ENCODE measurements around the gene TNS1.
"Not testable (repeated sequence)": the region's sequence is repeated elsewhere in the genome, so short reads cannot be mapped to it uniquely, and the experiment has no call there.

The TNS1 gene

DNA sequence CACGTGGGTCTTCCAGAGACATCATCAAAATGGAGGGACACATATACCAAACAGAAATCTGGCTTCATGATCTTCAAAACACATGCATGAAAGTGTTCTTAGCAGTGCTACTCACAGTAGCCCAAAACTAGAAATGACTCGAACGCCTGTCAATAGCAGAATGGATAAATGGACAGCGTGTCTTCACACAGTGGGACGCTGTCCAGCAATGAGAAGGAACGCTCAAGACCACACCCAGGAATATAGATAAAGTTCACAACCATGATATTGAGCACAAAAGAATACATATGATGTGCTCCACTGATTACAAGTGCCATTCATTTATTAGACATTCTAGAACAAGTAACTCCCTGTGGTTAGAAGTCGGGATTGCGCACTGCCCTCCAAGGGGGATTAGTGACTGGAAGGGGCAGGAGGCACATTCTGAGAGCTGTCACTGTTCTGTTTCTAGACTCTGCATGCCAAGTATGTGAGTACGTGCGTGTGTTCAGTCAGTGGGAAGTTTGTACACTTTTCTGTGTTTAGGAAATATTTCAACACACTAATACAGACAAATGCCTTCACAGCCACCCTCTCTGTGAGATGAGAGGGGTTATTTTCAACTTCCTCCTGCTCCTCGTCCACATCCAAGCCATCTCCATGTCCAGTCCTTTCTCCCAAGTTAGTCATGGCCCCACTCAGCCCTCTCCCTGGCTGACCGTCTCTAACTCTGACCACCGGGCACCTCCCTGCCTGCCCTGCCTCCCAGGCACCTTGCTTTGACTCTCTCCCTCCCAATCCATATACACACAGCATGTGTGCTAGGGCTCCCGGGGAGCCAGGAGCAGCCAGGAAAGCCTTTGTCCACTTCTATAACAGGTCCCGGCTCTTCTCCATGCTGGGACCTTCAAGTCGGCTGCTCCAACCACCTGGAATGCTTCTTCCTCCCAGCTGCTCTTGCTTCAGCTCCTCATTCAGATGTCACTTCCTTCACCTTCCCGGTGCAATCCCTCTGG lies 26.9 kb upstream of the TNS1 start:
- DNase-seq (ENCODE audit: low read depth) = no peak

DNA sequence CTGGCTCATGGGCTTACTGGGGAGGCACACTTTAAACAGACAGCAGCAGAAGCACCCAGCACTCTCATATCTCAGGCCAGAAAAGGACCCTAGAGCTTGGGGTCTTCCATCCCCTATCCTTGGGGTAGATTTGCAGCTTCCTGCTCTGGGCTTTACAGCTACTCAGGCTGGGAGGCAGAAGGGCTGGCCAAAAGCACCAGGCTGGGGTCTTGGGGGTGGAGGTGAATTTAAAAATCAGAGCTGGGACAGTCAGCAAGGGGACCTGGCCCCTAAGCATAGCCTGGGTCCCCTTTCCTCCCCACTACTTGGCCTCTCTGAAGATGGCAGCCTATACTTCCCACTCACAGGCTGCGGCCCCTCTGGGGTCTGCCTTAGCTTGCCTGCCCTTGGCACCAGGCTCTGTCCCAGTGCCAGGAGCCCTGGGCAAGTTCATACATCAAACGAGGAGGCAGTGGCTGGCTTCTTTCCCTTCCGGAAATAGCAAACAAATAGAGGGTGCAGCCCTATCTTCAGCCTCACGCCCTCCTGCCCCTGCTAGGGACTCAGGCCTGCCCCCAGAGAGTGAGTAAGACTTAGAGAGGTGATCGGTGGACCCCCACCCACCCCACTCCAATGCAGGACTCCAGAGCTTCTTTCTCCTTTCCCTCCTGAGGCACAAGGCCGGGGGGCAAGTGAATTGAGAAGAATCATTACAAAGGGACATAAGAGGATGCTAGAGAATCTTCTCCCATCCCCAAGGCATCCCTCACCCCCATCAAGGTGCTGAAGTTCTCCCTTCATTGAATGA lies 26.0 kb upstream of the TNS1 start:
- DNase-seq (ENCODE audit: low read depth) = no peak

DNA sequence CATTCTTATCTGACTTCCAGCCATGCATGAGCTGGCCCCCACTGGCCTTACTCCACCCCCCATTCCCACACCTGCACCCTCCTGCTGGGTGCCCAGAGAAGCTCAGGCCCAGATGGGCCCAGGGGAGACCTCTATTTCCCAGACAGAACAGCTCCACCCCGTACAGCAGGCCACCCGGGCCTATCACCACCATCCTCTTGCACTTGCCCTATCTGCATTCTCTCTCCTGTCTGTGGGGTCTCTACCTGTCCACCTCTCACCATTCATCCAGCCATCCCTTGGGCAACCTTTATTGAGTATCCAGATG lies 25.3 kb upstream of the TNS1 start:
- no peak for DNase-seq (ENCODE audit: low read depth)

DNA sequence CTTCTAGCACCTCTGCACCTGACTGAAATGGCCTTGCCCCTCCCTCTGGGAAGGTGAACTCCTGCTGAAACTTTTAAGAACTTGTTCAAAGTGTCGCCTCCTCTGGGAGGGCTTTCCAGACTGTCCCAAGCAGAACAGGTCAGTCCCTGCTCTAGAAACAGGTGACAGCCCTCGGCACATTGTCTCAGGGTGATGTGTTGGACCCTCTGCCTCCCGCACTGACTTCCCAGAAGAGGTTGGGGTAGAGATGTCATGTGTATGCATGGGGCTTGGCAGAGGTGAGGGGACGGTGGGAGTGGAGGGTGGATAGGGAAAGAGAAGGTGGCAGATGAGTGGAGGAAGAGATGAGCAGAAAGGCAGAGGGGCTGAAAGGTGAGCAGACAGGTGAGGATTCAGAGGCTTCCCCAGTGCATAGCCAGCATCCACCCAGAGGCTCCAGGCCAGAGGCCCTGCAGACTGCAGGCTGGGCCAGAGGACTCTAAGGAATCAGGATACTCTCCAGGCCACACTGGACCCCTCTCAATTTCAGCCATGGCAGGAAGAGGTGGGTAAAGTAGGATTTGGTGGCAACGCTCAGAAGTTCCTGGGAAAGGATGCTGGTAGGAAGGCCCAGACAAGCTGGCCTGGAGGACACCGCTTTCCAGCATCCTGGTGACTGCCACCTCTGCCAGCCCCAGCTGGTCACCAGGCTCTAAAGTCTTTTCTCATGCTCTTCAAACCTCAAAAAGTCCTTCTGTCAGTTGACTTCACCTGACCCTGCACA lies 24.8 kb upstream of the TNS1 start:
- no peak for DNase-seq (ENCODE audit: low read depth)

DNA sequence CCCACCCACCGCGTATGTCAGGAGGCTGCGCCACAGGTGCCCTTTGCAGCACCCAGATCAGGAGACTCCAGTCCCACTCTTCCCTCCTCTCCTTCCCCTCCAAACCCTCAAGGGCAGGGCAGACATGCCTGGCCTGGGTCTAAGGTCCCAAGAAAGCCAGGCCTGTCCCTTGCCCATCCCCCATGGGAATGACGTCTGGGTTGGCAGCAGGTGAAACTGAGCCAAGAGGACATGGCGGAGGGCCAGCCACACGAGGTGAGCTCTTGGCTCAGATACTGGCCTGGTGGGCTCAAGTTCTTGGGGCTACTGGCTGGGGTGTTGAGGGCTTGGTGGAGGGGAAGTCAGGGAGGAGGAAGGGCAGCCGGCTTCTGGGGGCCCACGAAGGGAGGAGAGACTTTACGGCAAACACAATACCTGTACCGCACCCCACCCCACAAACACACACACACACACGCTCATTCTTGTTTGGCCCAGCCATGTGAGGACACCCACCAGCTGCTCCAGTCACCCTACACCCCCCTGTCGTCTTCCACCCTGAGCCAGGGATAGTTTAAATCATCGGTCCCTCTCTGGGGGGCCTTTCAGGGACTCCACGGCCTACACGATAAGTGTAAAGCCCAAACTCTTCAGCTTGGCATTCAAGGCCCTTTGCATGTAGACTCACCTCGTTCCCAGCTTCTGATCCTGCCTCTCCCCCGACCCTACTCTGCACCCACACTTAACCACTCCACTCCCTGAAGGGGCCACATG lies 24.1 kb upstream of the TNS1 start:
- DNase-seq (ENCODE audit: low read depth) = no peak

DNA sequence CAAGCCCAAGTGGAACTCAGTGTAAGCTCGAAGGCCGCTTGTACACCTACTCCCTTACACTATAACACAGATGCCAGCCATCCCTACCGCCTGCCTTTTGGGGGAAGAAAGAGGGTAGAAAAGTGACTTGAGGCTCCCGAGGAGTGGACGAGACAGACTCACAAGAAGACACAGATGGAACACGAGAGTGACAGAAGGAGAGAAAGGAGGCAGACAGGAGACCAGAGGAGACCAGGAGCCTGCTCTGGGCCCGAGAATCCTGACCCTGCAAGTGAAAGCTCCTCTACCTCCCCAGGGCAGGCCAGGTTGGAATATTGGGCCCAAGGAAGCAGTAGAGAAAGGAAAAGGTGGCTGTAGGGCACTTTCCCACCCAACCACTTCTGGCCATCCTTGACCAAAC lies 23.4 kb upstream of the TNS1 start:
- no peak for DNase-seq (ENCODE audit: low read depth)

DNA sequence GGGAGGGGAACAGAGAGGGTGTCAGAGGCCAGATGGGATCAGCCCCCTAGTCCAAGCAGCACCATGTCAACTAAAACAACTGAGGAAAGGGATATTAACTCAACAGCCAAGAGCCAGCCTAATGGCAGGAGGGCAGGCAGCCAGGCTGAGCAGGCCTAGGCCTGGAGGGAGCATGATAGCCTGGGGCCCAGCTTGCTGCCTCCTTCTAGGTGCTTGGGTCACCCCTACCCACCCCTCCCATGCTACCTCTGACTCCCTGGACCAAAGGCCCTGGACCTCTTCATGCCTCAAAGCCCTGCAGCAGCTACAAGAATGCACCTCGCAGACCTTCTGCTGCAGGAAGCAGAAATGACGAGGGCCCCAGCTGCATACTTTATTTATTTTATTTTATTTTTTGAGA lies 22.1 kb upstream of the TNS1 start:
- DNase-seq (ENCODE audit: low read depth) = no peak

DNA sequence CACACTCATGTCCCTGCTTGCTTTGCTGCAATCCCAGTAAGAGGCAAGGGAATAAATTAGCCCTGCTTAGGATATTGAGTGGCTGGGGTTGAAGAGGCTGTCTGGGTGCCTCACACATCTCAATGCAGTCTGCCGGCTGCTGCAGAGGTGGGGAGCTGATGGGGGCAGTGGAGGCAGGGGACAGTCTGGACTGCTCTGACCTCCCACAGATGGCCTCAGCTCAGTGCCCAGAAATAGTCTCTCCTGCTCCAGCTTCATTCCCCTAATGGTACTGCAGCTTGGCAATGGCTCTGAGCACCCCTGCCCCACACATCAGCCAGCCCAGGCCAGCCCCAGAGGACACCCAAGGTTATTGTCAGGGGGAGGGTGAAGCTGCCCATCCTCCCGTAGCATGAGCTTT lies 21.5 kb upstream of the TNS1 start:
- DNase-seq (ENCODE audit: low read depth) = no peak

DNA sequence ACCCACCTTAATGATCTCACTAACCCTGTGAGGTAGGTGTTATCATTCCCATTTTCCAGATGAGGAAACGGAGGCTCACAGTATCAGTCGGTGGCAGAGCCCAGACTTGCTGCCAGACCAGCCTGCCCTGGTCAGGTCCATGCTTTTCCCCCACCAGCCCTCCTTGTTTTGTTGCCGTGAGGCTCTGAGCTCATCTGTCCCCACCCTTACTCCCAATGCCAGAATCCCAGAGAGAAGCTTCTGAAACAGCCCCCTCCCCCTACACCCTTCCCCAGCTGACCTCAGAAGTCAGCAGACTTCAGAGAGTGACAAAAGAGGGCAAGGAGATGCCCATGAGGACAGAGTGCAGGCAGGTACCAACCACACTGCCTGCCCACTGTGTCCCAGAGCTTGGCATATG lies 20.8 kb upstream of the TNS1 start:
- DNase-seq (ENCODE audit: low read depth) = no peak

DNA sequence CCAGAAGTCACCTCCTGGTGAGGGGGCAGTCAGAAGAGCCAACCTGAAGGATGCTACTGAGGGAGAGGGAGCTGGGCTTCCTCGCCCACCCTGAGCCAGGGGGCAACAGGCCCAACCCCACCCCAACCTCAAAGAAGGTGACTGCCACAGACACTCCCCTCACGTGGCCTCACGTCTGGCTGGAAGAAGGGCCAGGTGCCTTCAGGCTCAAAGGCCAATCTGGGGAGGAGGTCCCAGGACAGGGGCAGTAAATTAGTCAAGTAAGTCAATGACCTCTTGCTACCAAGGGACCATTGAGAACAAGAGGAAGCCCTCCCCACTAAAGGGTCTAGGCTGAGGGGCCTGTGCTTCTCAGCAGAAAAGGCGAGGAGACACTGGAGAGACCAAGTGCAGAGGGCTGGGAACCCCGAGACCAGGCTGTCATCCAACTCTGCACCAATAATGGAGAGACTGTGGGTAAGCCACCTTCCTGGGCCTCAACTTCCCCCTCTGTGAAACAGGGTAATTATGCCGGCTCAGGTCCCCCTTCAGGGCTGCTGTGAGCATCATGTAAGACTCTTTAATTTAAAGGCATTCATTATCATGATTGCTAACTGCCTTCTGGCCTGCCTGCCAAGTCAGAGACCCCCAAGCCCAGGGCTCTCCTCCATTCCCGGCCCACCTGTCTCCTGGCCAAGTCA lies 20.2 kb upstream of the TNS1 start:
- DNase-seq (ENCODE audit: low read depth) = no peak

DNA sequence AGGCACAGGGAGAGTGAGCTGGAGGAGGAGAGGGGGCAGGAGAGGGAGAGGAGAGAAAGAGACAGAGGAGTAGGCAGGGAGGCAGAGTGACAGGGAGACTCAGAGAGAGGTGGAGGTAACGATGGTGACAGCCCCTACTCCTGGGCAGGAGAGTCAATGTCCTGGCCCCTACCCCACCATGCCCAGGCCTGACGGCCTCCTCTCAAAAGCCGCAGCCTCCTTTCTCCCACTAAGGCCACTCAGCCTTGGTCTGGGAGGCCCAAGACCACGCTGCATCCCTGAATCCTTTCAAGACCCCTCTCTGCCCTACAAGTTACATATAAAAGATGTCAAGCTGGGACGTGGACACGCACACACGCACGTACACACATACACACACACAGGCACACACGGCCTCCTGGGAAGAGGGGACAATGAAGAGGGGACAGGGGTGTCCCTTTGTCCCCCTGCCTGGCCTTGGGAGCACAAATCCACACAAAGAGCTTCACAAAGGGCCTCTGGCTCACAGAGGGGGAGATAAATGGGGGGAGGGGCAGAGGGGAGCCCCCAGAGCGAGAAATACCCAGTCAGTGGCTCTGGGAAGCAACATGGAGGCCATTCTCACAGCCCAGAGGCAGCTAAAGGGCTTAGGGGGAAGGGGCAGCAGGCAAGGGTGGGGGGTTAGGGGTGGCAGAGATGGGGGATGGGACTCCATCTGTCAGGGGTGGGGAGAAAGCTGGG lies 19.5 kb upstream of the TNS1 start:
- DNase-seq (ENCODE audit: low read depth) = no peak

DNA sequence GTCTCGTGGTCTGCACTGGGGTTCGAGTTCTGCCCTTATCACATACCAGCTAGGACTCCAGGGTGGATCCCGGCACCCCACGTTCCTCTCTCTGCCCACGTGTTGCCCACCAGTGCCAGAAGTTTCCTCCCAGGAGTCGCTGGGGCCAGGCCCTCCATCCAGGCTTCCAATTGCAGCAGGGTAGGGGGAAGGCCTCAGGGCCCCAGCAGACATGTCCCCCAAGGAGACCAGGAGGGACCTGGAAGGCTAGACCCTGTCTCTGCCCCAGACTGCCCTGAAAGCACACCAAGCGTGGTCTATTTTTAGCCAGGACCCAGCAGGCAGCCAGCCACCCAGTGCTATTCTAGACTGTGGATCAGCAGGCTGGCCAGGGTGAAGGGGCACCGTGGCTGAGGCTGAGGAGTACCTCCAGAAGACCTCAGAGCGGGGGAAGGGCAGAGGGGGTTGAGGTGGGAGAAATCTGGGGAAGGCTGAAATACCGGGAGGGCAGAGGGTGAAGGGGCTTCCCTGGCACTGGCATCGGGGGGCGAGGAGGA lies 18.8 kb upstream of the TNS1 start:
- no peak for DNase-seq (ENCODE audit: low read depth)

DNA sequence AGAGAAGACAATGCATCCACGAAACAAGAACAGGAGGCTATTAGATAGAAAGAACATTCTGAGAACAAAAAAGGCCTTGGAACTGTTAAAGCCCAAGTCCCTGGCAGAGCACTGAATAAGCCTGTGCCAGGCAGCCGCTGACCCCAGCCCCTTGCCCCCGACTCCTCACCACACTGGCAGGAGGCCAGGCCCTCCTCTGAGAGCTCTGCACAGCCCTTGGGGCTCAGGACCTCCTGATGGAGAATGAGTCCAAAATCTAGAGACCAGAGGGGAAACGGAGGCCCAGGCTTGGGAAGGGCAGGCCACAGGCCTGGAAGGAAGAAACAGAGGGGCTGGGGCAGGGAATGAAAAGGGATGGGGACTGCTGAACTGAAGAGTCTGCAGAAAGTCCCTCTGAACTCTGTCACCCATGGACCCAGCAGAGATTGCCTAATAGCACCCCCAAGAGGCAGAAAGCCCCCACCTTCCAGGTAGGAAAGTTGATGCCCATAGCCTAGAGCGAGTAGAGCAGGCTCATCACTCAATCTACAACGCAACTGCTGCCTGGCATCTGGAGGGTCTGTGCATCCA lies 18.3 kb upstream of the TNS1 start:
- DNase-seq (ENCODE audit: low read depth) = no peak

DNA sequence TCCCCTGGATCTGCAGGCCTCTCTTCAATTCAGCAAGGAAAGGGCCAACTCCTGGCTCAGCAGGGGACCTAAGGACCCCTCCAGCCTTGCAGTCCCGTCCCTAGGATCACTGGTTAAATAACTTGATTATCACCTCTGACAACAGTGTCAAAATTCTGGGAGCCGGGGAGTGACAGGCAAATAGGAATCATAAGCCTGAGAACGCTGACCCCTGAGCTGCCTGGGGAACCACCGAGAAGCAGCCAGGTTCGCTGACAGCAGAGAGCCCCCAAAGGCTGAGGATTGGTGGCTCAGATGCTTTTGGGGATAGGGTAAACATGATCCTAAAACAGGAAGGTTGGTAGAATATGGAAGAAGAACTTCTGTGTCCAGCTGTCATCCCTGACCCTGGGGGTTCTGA lies 17.5 kb upstream of the TNS1 start:
- no peak for DNase-seq (ENCODE audit: low read depth)

DNA sequence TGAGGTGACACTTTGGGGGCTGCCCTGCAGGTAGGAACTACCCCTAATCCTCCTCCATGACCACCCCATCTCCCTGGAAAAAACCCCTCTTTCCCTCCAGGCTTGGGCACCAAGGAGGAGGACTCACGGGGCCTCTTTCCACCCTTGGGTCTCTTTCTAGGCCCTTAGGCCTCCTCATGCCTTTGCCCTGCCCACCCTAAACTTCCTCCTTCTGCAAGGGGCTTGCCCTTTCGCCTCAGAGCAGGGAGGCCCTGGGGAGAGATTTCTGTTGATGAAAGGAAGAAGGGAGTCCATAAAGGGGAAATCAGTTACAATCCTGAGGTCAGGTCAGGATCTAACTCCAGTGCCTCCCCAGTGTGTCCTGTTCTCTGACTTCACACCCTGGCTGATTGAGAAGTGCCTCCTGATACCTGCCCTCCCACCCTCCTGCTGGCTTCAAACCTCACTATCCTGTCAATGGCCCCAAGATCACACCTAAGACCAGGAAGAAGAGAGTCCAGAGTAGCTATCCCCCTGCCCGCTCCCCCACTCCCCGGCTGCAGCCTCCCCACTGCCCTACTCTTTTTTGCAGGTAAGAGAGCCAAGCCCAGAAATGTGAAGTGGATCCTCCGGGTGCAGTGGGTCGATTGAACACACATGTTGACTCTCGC lies 16.7 kb upstream of the TNS1 start:
- no peak for DNase-seq (ENCODE audit: low read depth)

DNA sequence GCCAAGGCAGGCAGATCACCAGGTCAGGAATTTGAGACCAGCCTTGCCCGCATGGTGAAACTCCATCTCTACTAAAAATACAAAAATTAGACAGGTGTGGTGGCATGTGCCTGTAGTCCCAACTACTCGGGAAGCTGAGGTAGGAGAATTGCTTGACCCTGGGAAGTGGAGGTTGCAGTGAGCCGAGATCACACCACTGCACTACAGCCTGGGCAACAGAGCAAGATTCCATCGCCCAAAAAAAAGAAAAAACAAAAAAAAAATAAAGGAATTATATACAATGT lies 16.0 kb upstream of the TNS1 start:
- DNase-seq (ENCODE audit: low read depth) = not testable (repeated sequence)

DNA sequence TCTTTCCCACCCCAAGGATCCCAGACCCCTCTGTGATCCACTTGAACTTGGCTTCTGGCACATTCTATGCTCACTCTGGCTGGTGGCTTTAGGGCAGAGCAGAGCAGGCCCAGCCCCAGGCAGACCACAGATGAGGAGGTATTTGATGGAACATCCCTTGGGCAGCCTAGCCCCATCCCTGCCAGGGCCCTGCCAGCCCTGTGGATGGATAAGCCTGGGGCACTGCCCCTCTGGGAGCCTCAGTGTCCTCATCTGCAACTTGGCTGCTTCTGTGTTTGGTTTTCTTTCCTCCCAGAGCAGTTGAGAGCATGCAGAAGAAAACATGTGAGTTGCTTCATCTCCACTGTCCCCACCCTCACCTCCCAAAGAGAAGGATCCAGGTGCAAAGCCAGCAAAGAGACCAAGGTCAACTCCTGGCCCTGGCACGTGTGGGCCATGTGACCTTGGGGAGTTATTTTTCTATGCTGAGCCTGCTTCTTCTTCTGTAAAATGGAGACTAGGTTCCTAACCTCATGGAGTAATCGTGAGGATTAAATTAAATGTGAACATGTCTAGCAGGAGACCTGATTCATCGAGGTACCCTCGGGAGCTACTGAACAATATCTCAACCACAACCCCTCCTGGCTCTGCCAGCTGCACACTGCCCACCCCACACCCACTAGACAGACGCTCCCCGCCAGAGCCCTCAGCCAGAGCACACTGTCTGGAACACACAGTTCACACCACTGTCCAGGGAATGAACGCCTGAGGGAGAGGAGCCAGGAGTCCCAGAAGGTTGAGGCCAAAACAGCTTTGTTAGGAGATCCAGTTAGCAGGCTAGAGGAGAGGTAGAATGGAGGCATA lies 14.6 kb upstream of the TNS1 start:
- DNase-seq (ENCODE audit: low read depth) = no peak

DNA sequence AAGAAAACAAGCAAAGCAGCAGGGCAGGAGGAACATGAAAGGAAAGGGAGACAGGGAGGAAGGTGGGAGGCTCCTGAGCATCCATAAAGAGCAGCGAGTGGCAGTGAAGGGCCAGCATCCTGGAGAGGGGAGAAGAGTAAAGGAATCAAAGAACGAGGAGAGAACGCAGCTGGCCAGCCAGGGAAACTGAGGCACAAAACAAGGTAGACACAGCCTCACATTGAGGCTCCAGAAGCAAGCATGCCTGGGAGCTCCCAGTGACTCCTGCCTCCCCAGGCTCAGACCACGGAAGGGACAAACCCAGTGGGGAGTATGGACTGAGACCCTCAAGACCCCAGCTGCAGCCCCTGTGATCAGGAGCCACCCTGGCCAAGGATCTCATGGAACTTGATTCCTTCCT lies 14.0 kb upstream of the TNS1 start:
- DNase-seq (ENCODE audit: low read depth) = no peak
